HepG2 (cell line): ENCODE results near the gene TEX101. TPM values are rescaled to one million over a fixed set of nuclear protein-coding genes. Genes with fewer than 3 reads are reported as not detected.

Experiments
- ATAC-seq: fragments of 200-7000 bp; cut with Tn5 transposase; 3 replicates; pipeline ENCODE4 v1.9.1; 2020; ENCODE audit warnings: mild to moderate bottlenecking, moderate library complexity
- BruUV-seq: library from RNA; stranded (reverse); fragments of 400-500 nt; replicated peaks from 2 replicates; lab custom pipeline; 2021; lab: Mats Ljungman, UMichigan
- CTCF ChIA-PET: fragments of 300-600 bp; formaldehyde crosslinking; extraction: SDS; loops from one replicate; lab custom pipeline; 2021; ENCODE audit warnings: low total read pairs, inconsistent platforms, low intra/inter-chr PET ratio; lab: Yijun Ruan, JAX
- POLR2A ChIA-PET: fragments of 350-600 bp; sonication (Branson Sonifier 250); formaldehyde crosslinking; loops from one replicate; lab custom pipeline; 2020; ENCODE audit warnings: antibody characterized with exemption, inconsistent platforms; lab: Yijun Ruan, JAX
- DNase-seq: peaks from one replicate; pipeline ENCODE4 v3.0.0-alpha.2; 2015; ENCODE audit warnings: low spot score
- FAIRE-seq: peaks from 3 replicates; lab custom pipeline; 2011; peaks lifted over from hg19 to GRCh38; lab: Jason Lieb, UNC
- H2AFZ ChIP-seq: one replicate; pipeline ENCODE4 v1.6.1; 2011; ENCODE audit warnings: low read length, inconsistent platforms
- H3K27ac ChIP-seq: fragments of 300-600 bp; 3 replicates; pipeline ENCODE4 v1.8.0; 2011; ENCODE audit warnings: mixed run types, mild to moderate bottlenecking, mixed read lengths, low read length, inconsistent platforms; ENCODE audit not compliant: insufficient read depth; ENCODE audit errors: extremely low read length
- H3K27me3 ChIP-seq, 2 experiments: fragments of 200-600 bp in 1 of 2; 2 replicates in 1 of 2; 3 replicates in 1 of 2; pipeline versions ENCODE4 v1.6.0 to v1.8.0; 2011; ENCODE audit warnings: low read length in 2 of 2, mild to moderate bottlenecking in 2 of 2, moderate library complexity in 2 of 2, inconsistent platforms in 1 of 2; ENCODE audit not compliant: insufficient read depth in 2 of 2, control insufficient read depth in 1 of 2
- H3K36me3 ChIP-seq, 2 experiments: fragments of 200-600 bp in 1 of 2; replicated peaks in 1 of 2; 2 replicates in 1 of 2; 3 replicates in 1 of 2; pipeline versions ENCODE4 v1.5.1 to v1.8.0; 2011; ENCODE audit warnings: low read length in 2 of 2, inconsistent platforms in 1 of 2; ENCODE audit not compliant: insufficient read depth in 2 of 2, control insufficient read depth in 1 of 2
- H3K4me1 ChIP-seq: 2 replicates; pipeline ENCODE4 v1.5.1; 2012; ENCODE audit warnings: low read length, inconsistent platforms; ENCODE audit not compliant: insufficient read depth
- H3K4me2 ChIP-seq: 2 replicates; pipeline ENCODE4 v1.6.0; 2011; ENCODE audit warnings: low read depth, low read length, inconsistent platforms
- H3K4me3 ChIP-seq, 3 experiments: fragments of 200-600 bp in 1 of 3; sonication (generic), shearing (Covaris generic) in 1 of 3; replicated peaks in 1 of 3; 2 replicates each; pipeline ENCODE4 v1.5.1; 2011 to 2016; ENCODE audit warnings: low read length in 3 of 3, inconsistent platforms in 2 of 3, low read depth in 2 of 3, mild to moderate bottlenecking in 2 of 3, control low read depth in 1 of 3, mixed read lengths in 1 of 3; ENCODE audit not compliant: insufficient read depth in 1 of 3
- H3K79me2 ChIP-seq: one replicate; pipeline ENCODE4 v1.6.1; 2011; ENCODE audit warnings: low read length, inconsistent platforms; ENCODE audit not compliant: insufficient read depth
- H3K9ac ChIP-seq: 2 replicates; pipeline ENCODE4 v1.6.0; 2011; ENCODE audit warnings: mild to moderate bottlenecking, low read depth, low read length, inconsistent platforms; ENCODE audit not compliant: insufficient read depth
- H3K9me3 ChIP-seq: 2 replicates; pipeline ENCODE4 v1.5.1; 2012; ENCODE audit warnings: mild to moderate bottlenecking, low read length
- H4K20me1 ChIP-seq: 2 replicates; pipeline ENCODE4 v1.6.0; 2011; ENCODE audit warnings: inconsistent platforms, mild to moderate bottlenecking, low read length, moderate library complexity; ENCODE audit not compliant: insufficient read depth
- CBX2 ChIP-seq, 2 experiments: fragments of 200-600 bp in 1 of 2; sonication (generic); formaldehyde crosslinking in 1 of 2; IDR thresholded peaks; 2 replicates each; pipeline versions ENCODE4 v1.7.0 to v1.8.1; 2018 to 2022; ENCODE audit warnings: low read depth in 2 of 2, low read length in 1 of 2, mild to moderate bottlenecking in 1 of 2, missing genetic modification reagents in 1 of 2
- PITX1 ChIP-seq: sonication (generic); formaldehyde crosslinking; IDR thresholded peaks from 2 replicates; pipeline ENCODE4 v1.5.1; 2020; ENCODE audit warnings: mild to moderate bottlenecking, missing genetic modification reagents
- RBAK ChIP-seq: sonication (generic); formaldehyde crosslinking; IDR thresholded peaks from 2 replicates; pipeline ENCODE4 v1.5.1; 2020; ENCODE audit warnings: mild to moderate bottlenecking, missing genetic modification reagents
- RFXANK ChIP-seq: IDR thresholded peaks from 2 replicates; pipeline ENCODE4 v1.6.1; 2016
- SP140L ChIP-seq: sonication (generic); formaldehyde crosslinking; IDR thresholded peaks from 2 replicates; pipeline ENCODE4 v1.4.0; 2020; ENCODE audit warnings: missing genetic modification reagents, borderline replicate concordance
- STAT6 ChIP-seq: sonication (generic); formaldehyde crosslinking; IDR thresholded peaks from 2 replicates; pipeline ENCODE4 v1.4.0; 2020; ENCODE audit warnings: missing genetic modification reagents, mild to moderate bottlenecking, borderline replicate concordance
- TFDP1 ChIP-seq: IDR thresholded peaks from 2 replicates; pipeline ENCODE4 v1.6.1; 2016; ENCODE audit warnings: missing compliant biosample characterization, missing genetic modification reagents, borderline replicate concordance
- ZMYM2 ChIP-seq: sonication (generic); formaldehyde crosslinking; IDR thresholded peaks from 2 replicates; pipeline ENCODE4 v1.8.0; 2022; ENCODE audit warnings: mild to moderate bottlenecking, missing genetic modification reagents
- ZNF33B ChIP-seq: sonication (generic); formaldehyde crosslinking; IDR thresholded peaks from 2 replicates; pipeline ENCODE4 v1.5.1; 2020; ENCODE audit warnings: mild to moderate bottlenecking, missing genetic modification reagents
- ZNF468 ChIP-seq: sonication (generic); formaldehyde crosslinking; IDR thresholded peaks from 2 replicates; pipeline ENCODE4 v1.8.0; 2022; ENCODE audit warnings: mild to moderate bottlenecking, moderate library complexity, missing genetic modification reagents
- ZNF558 ChIP-seq: sonication (generic); formaldehyde crosslinking; IDR thresholded peaks from 2 replicates; pipeline ENCODE4 v1.9.0; 2022; ENCODE audit warnings: mild to moderate bottlenecking, missing genetic modification reagents, borderline replicate concordance
- WGBS: methylation state at CpG from one replicate; pipeline ENCODE4 v1.1.6; 2017; ENCODE audit warnings: low lambda C conversion rate; 5-methylcytosine and 5-hydroxymethylcytosine counted together
- in situ Hi-C: cut with HindIII; loops from 2 replicates; pipeline ENCODE4 v1.10.0; 2017; ENCODE audit warnings: low pct_unique_long_range_greater_than_20kb; ENCODE audit not compliant: extremely low pct_ligation_motif_present
- intact Hi-C: fragments of 100-400 bp; cut with micrococcal nuclease; formaldehyde crosslinking; loops from one replicate; pipeline ENCODE4 v1.10.0; 2022; ENCODE audit not compliant: unreplicated experiment
- polyA plus RNA-seq, 8 experiments: library from polyadenylated mRNA; depleted of rRNA in 3 of 8; stranded (reverse) in 7 of 8; unstranded in 1 of 8; fragments of >200 nt; fragmentation: Illumina TruSeq in 4 of 8; extraction: Trizol in 4 of 8; gene quantifications; 2 replicates each; pipeline versions ENCODE4 v1.2.1 to v1.2.3, GENCODE V29; 2011 to 2016; ENCODE audit warnings: low read depth in 4 of 8, missing spikeins in 1 of 8, mixed read lengths in 1 of 8; ENCODE audit not compliant: insufficient read depth in 1 of 8
- total RNA-seq, 5 experiments: library from RNA; depleted of rRNA; stranded (reverse); fragments of >200 nt; fragmentation: Illumina TruSeq; extraction: Trizol; gene quantifications; 2 replicates each; pipeline ENCODE4 v1.2.3, GENCODE V29; 2016; ENCODE audit warnings: low read depth in 1 of 5

TEX101 gene
- total and polyA plus RNA-seq, 2 of the 13 experiments (the other 11 are each of a cell fraction or from before 2014, with no cell fraction given), result not detected

- H3K9me3 ChIP-seq, result no peaks in the 10 kb centered on the region
- H3K36me3 ChIP-seq, result no peaks in the 10 kb centered on the region
- BruUV-seq, result no TSS peak
- no peak overlapping the region for H2AFZ ChIP-seq
- H3K4me3 ChIP-seq, result no peak overlapping the region
- DNase-seq (no peak), FAIRE-seq (no peak), ATAC-seq (no peak)
- H3K4me1 ChIP-seq, result no peaks in the 10 kb centered on the region
- WGBS, result 77% methylated on average over 10 of the region's 34 CpGs
- H3K4me2 ChIP-seq, result no peak overlapping the region
- no peaks in the 10 kb centered on the region for H3K79me2 ChIP-seq
- in situ Hi-C loops (no loop called here), intact Hi-C loops (no loop called here)
- no peak overlapping the region for H3K27ac ChIP-seq
- H4K20me1 ChIP-seq, result no peaks in the 10 kb centered on the region
- TF ChIP-seq RBAK (CRISPR knock-in tag) (no peak), PITX1 (CRISPR knock-in tag) (no peak), ZNF33B (CRISPR knock-in tag) (no peak), ZNF558 (CRISPR knock-in tag) (no peak), STAT6 (CRISPR knock-in tag) (no peak), TFDP1 (CRISPR knock-in tag) (no peak), CBX2 (IDR thresholded peaks at IDR 0.05; ENCODE audit: low read depth, low read length) (no peak), CBX2 (CRISPR knock-in tag; IDR thresholded peaks at IDR 0.05; ENCODE audit: low read depth) (no peak), ZNF468 (no peak), ZMYM2 (CRISPR knock-in tag) (no peak), RFXANK (CRISPR knock-in tag) (no peak), SP140L (CRISPR knock-in tag) (no peak)
- CTCF ChIA-PET, result no interaction called here
- H3K27me3 ChIP-seq, result no peaks in the 10 kb centered on the region
- POLR2A ChIA-PET, result no interaction called here
- no peak overlapping the region for H3K9ac ChIP-seq
Measured at GRCh38 chr19:43408043-43408442, 6.6 kb upstream of the TEX101 start.
